Activated CD4-positive, alpha-beta T cell treated with anti-CD3 and anti-CD28 coated beads, Interleukin-2, amount 50 U/mL, for 1 hour (primary cell): ENCODE results near the gene NXF1.
"Not testable (repeated sequence)": the region's sequence is repeated elsewhere in the genome, so short reads cannot be mapped to it uniquely, and the experiment has no call there.

Experiments
- DNase-seq: peaks from one replicate; pipeline ENCODE4 v3.0.0-alpha.2; 2020

The NXF1 gene

GRCh38 chr11:62831520-62832335 is 26.5 kb upstream of the NXF1 start, which contains the start of gene STX5:
Gene STX5 (minus strand): TSS chr11:62832051. CDS start chr11:62831243, 808 bp downstream.
- peak; percentile 100 for DNase-seq

GRCh38 chr11:62830904-62831519 is 25.8 kb upstream of the NXF1 start:
- peak; percentile 8 for DNase-seq

GRCh38 chr11:62828130-62828529 is 22.9 kb upstream of the NXF1 start:
- DNase-seq: not testable (repeated sequence)

- no peak for DNase-seq
These were observed 18.4 kb upstream of the NXF1 start for GRCh38 chr11:62823677-62824076.

- DNase-seq: no peak
These were observed 11.9 kb upstream of the NXF1 start for GRCh38 chr11:62817129-62817528.

- DNase-seq: no peak
These were observed 11.3 kb upstream of the NXF1 start for GRCh38 chr11:62816557-62816956.

- no peak for DNase-seq
These were observed 6.4 kb upstream of the NXF1 start for GRCh38 chr11:62811659-62812058.

- no peak for DNase-seq
These were observed 5.5 kb upstream of the NXF1 start for GRCh38 chr11:62810748-62811147.

GRCh38 chr11:62806611-62807121 is 1.4 kb upstream of the NXF1 start:
- DNase-seq: no peak

GRCh38 chr11:62805961-62806441 is 761 bp upstream of the NXF1 start:
- peak; percentile 26 for DNase-seq

GRCh38 chr11:62804310-62805075 is 747 bp downstream of the NXF1 start:
- no peak for DNase-seq

GRCh38 chr11:62801071-62801470 is 4.2 kb downstream of the NXF1 start:
- DNase-seq: no peak

- no peak for DNase-seq
These were observed 5.8 kb downstream of the NXF1 start for GRCh38 chr11:62799486-62799885.

- DNase-seq: no peak
These were observed 9.0 kb downstream of the NXF1 start for GRCh38 chr11:62796281-62796680.

- DNase-seq: no peak
These were observed 11.0 kb downstream of the NXF1 start for GRCh38 chr11:62794201-62794775.

- no peak for DNase-seq
These were observed 13.1 kb downstream of the NXF1 start for GRCh38 chr11:62792202-62792575.

- DNase-seq: peak; percentile 89
These were observed 13.6 kb downstream of the NXF1 start, which contains the start of gene TMEM223 for GRCh38 chr11:62791501-62792201. Gene TMEM223 (minus strand): TSS chr11:62792006. CDS start chr11:62791994, 12 bp downstream.

- no peak for DNase-seq
These were observed 15.7 kb downstream of the NXF1 start for GRCh38 chr11:62789576-62789975.

- DNase-seq: no peak
These were observed 16.2 kb downstream of the NXF1 start for GRCh38 chr11:62788991-62789390.

GRCh38 chr11:62787005-62787759 is 18.1 kb downstream of the NXF1 start, which contains the start of gene TMEM179B:
Gene TMEM179B (plus strand): TSS chr11:62787402. CDS start chr11:62787432, 30 bp downstream.
- peak; percentile 97 for DNase-seq
